Chondrocyte (in vitro differentiated cells): ENCODE data around the gene RAB31. TPM values are rescaled to one million over a fixed set of nuclear protein-coding genes. Genes with fewer than 3 reads are reported as not detected.

ENCODE experiments used
- DNase-seq: peaks from one replicate; pipeline ENCODE4 v3.0.0; 2021; ENCODE audit warnings: mixed read lengths, low spot score
- H3K27ac Mint-ChIP-seq: one replicate; pipeline ENCODE4 v1.8.0; 2021; ENCODE audit warnings: mild to moderate bottlenecking, moderate library complexity, mixed read lengths; ENCODE audit not compliant: unreplicated experiment
- H3K27me3 Mint-ChIP-seq: 2 replicates; pipeline ENCODE4 v1.8.0; 2021; ENCODE audit warnings: low read depth, mixed read lengths
- H3K36me3 Mint-ChIP-seq: 2 replicates; pipeline ENCODE4 v1.8.0; 2021; ENCODE audit warnings: low read depth, mixed read lengths
- H3K4me1 Mint-ChIP-seq: 2 replicates; pipeline ENCODE4 v1.8.0; 2021; ENCODE audit warnings: low read depth, mild to moderate bottlenecking, mixed read lengths
- H3K4me3 Mint-ChIP-seq: one replicate; pipeline ENCODE4 v1.8.0; 2021; ENCODE audit warnings: mild to moderate bottlenecking, moderate library complexity, mixed read lengths; ENCODE audit not compliant: unreplicated experiment
- H3K9me3 Mint-ChIP-seq: 2 replicates; pipeline ENCODE4 v1.8.0; 2021; ENCODE audit warnings: low read depth, mixed read lengths
- CTCF ChIP-seq: fragments of 200-600 bp; sonication (generic); IDR thresholded peaks from 2 replicates; pipeline ENCODE4 v1.5.0; 2021; ENCODE audit warnings: antibody characterized with exemption, mild to moderate bottlenecking, moderate library complexity
- total RNA-seq: library from RNA; stranded (reverse); gene quantifications from 3 replicates; pipeline ENCODE4 v1.2.1, GENCODE V29; 2021

Gene RAB31
- total RNA-seq, 1 donor from 2014 or later: 87.7 TPM

DNA sequence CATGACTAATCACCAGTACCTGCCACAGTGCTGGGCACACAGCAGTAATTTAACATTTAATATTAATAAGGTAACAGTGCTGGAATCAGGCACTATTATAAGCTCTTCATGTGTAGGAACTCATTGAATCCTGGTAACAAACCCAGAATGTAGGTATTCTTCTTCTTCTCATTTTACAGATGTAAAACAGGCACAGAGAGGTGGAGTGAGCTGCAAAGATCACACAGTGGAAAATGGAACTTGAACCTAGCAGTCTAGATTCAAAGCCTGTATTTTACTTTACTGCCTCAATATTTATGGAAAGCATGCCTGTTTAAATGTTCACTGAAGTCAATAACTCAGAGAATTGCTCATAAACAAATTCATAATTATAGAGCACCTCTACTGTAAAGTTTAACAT, 202.0 kb downstream of the RAB31 start:
- Mint-ChIP-seq H3K4me1 (peaks cover 8% of the 10 kb centered on the region), H3K27ac (no peak overlapping the region), H3K9me3 (no peaks in the 10 kb centered on the region), H3K4me3 (no peak overlapping the region), H3K36me3 (no peaks in the 10 kb centered on the region), H3K27me3 (peaks cover 2% of the 10 kb centered on the region)
- DNase-seq: no peak
- no peak for TF ChIP-seq CTCF

DNA sequence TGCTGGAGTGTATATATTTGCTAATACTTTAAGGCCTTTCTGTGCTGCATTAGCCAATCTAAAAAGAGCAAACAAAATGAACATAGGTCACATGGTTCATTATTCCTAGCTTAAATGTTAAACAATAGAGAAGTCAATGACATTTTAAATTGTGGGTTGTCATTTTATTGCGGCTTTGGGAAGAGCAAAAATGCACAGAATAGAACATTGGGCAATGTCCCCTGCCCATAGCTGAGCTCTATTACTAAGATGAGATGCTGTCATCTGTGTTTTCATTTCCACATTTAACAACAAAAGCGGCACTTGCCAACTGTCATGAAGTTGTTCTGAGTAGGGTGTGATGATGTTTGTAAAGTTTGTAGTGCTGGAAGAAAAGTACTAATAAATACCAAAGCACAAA, 202.6 kb downstream of the RAB31 start:
- Mint-ChIP-seq H3K27ac (no peak overlapping the region), H3K9me3 (no peaks in the 10 kb centered on the region), H3K27me3 (peaks cover 2% of the 10 kb centered on the region), H3K36me3 (no peaks in the 10 kb centered on the region), H3K4me3 (no peak overlapping the region), H3K4me1 (peaks cover 14% of the 10 kb centered on the region)
- no peak for DNase-seq
- no peak for TF ChIP-seq CTCF

GRCh38 chr18:9911226-9911625, 203.1 kb downstream of the RAB31 start:
- Mint-ChIP-seq H3K9me3 (no peaks in the 10 kb centered on the region), H3K4me1 (peaks cover 19% of the 10 kb centered on the region), H3K27me3 (peaks cover 2% of the 10 kb centered on the region), H3K4me3 (no peak overlapping the region), H3K27ac (no peak overlapping the region), H3K36me3 (no peaks in the 10 kb centered on the region)
- no peak for TF ChIP-seq CTCF
- DNase-seq: no peak

Other genes starting within 250 kb of the RAB31 start
- gene RALBP1, start 232.8 kb upstream of the RAB31 start, total RNA-seq: 46.4 to 53.9 TPM (median 50.8 TPM) in 3 replicates
- gene PPP4R1, start 93.7 kb upstream of the RAB31 start, total RNA-seq: 105 to 110 TPM (median 108 TPM) in 3 replicates
- 0.17 to 0.41 TPM (median 0.28 TPM) in 3 replicates for gene TXNDC2, start 177.7 kb downstream of the RAB31 start, total RNA-seq
- gene VAPA, start 205.7 kb downstream of the RAB31 start, total RNA-seq: 125 to 143 TPM (median 141 TPM) in 3 replicates